Stimulated activated naive CD8-positive, alpha-beta T cell treated with anti-CD3 and anti-CD28 coated beads, Interleukin-15, Interleukin-2, amounts not matched to agents 100 U/mL and 50 U/mL, for 24 hours (primary cell): Measurements from ENCODE around the gene NPC1.

Experiments
- ATAC-seq: fragments of 150-1000 bp; cut with Tn5 transposase; one replicate; pipeline ENCODE4 v1.10.0; 2021
- DNase-seq: peaks from one replicate; pipeline ENCODE4 v3.0.0; 2021

The NPC1 gene

GRCh38 chr18:23548275-23548674, 38.0 kb downstream of the NPC1 start:
- no peak for DNase-seq
- ATAC-seq: no peak

DNA sequence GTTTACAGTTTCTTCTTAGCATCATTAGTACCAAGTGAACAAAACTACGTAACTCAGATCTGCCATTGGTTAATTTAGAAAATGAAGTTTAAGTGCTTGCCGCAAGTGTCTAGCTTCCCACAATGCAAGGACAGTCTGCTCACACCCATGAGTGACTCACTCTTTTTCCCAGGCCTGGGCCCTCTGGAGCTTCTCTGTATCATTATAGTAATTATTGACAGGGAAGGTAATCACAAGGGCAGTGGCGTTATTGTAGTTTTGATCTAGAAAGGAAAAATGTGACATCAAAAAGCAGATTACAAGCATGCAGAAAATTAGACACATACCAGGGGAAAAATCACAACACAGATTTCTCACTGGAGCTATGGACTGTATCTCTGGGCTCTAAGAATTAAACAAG, 38.5 kb downstream of the NPC1 start:
- ATAC-seq: no peak
- DNase-seq: no peak

GRCh38 chr18:23547306-23547705, 39.0 kb downstream of the NPC1 start:
- ATAC-seq (no peak), DNase-seq (no peak)

DNA sequence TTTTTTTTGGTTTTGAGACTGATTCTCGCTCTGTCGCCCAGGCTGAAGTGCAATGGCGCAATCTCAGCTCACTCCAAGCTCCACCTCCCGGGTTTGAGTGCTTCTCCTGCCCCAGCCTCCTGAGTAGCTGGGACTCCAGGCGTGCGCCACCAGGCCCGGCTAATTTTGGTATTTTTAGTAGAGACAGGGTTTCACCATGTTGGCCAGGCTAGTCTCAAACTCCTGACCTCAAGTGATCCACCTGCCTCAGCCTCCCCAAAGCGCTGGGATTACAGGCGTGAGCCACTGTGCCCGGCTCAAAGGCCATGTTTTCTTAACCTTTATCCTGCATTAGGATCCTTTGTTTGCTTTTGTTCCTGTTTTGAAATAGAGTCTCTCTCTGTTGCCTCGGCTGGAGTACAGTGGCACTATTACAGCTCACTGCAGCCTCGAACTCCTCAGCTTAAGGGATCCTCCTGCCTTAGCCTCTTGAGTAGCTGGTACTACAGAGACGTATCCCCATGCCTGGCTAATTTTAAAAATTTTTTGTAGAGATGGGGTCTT, 41.0 kb downstream of the NPC1 start:
- ATAC-seq (no peak), DNase-seq (no peak)

DNA sequence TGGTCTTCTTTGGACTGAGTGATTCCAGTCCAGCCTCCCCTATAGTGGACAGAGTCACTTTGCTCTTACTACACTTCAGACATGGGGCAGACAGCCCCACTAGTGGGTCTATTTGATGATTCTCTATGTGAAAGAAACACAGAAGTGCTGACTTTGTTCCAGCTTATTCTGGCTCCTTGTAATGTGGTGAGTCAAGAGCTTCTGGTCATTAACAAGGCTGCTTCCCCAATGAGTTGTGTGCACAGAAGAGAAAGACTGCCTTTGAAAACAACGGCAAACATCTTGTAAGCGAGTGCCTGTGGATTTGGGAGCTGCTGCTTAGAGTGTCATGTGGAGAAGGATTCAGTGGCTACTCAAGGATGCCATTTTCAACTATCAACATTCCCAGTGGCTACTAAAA, 43.8 kb downstream of the NPC1 start:
- ATAC-seq: no peak

GRCh38 chr18:23541349-23542093, 44.8 kb downstream of the NPC1 start:
- ATAC-seq: no peak

More for the DNA sequence above, 43.8 kb downstream of the NPC1 start:
- no peak for DNase-seq

DNA sequence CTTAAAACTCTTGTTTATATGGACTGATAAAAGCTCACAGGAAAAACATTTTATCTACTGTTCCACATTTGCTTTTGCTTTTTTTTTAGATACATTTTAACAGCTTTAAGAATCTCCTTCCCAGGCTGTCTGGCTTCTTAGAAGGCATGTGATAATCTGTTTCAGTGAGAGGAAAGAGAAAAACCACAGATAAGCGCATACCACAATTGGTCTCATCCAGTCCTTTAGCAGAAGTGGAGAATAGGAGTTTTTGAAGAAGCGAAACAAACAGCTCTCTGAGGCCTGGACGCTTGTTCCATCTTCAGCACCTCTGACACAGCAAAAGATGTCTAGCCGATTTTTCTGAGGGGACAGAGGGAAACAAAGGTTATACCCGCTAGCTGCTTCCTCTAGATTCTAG, 45.4 kb downstream of the NPC1 start:
- ATAC-seq (peak; percentile 40), DNase-seq (no peak)

More at GRCh38 chr18:23541349-23542093, 44.8 kb downstream of the NPC1 start:
- no peak for DNase-seq

DNA sequence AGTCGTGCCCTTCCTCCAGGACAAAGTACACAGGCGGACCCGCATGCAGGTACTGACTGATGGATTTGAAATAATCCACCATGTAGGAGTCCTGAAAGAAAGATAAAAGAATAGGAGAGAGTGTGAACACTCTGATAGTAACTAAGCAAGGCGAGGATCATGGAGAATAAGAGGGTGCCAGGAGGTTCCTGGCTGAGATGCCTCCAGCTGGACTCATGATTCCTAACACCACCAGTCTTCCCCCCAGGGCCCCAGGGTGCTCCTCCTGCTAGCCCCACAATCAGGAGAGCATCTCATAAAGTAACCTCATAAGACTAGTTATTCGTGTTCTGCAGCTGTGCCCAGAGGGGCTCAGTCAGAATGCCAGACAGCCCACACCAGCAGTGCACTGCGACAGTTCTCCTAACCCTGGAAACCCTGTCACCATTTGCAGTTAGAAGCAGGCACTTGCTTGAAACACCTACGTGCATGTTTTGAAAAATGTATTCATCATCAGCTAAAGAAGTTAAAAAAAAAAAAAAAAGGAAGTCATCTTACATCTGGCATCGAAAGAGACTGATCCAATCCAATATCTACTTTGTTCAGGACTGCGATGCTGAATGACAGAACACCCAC, 46.3 kb downstream of the NPC1 start:
- ATAC-seq (no peak), DNase-seq (no peak)

GRCh38 chr18:23539296-23539695, 47.0 kb downstream of the NPC1 start:
- DNase-seq: no peak
- ATAC-seq: no peak

- no peak for DNase-seq
- ATAC-seq: no peak
These were observed 47.4 kb downstream of the NPC1 start for GRCh38 chr18:23538870-23539269.

- ATAC-seq (no peak), DNase-seq (no peak)
These were observed 48.3 kb downstream of the NPC1 start for GRCh38 chr18:23538001-23538400.

- DNase-seq (no peak), ATAC-seq (no peak)
These were observed 49.0 kb downstream of the NPC1 start for GRCh38 chr18:23537274-23537673.

DNA sequence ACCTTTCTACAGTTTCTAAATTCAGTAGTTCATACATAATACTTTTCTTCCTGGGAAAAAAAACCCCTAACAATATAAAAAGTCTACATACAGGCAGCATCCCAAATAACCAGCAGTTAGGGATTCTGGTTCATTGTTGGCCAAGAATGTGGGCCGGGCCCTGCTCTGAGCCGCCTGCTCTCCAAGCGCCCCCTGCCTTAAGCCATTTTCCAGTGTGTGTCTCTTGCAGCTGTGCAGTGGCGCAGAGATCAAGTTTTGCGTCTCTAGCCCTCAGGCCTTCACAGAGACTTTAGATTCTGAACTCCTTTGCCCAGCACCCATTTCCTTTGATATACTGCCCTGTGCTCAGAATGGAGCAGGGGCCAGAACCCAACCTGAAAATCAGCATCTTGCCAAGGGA, 50.1 kb downstream of the NPC1 start:
- ATAC-seq: no peak
- DNase-seq: no peak

DNA sequence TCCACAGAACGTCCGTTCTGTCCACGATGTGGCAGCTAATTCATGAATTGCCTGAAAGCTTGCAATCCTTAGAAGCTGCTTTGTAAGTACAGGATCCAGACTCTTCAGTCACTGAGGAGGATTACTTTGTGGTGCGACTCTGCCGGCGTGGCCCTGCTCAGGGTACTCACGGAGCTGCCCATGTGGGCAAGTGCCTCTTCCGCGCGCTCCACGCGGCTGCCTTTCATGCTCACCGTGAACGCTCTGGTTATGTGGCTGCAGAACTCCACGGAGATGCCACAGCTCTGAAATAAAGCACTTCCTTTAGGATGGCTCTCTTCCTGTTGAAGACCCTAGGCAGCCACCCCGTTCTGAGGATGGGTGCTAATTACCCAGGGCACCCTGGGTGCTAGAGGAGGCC, 52.0 kb downstream of the NPC1 start:
- ATAC-seq: no peak
- no peak for DNase-seq

DNA sequence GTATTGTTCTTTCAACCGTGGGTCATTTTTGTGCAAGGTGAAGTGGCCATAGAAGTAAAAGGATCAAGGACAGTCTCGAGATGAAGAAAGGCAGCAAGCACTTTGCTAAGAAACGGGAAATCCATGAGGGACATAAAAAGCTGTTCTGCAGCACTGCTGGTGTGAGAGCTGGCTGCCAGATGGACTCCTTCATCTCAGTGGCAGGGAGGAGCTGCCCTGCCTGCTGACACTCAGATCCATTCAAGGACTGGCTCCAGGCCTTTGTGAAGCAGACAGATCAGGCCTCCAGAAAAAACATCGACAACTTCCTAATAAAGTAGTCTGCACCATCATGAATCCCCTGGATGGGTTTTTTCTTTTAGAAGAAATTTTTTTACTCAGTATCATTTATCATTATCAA, 53.5 kb downstream of the NPC1 start:
- ATAC-seq: no peak

DNA sequence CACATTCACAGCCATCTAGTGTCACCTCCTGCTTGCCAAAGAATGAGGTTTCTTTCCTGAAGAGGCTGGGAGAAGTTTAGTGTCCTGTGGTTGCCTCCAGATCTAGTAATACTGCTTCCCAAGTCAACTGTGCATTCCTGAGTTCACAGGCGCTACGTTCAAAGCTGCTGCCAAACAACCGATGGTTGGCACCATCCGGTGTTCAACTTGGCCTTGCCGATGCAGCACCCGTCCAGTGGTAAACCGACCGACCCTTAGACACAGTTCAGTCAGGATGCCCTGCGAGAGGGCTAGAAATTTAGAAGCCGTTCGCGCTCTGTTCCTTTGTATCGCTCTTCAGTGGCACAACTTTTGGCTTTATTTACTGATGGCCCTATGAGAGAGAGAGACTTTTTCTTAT, 54.4 kb downstream of the NPC1 start:
- DNase-seq (no peak), ATAC-seq (no peak)

More for the DNA sequence above, 53.5 kb downstream of the NPC1 start:
- no peak for DNase-seq

- ATAC-seq: no peak
- DNase-seq: no peak
These were observed 56.1 kb downstream of the NPC1 start for GRCh38 chr18:23530195-23530594.

DNA sequence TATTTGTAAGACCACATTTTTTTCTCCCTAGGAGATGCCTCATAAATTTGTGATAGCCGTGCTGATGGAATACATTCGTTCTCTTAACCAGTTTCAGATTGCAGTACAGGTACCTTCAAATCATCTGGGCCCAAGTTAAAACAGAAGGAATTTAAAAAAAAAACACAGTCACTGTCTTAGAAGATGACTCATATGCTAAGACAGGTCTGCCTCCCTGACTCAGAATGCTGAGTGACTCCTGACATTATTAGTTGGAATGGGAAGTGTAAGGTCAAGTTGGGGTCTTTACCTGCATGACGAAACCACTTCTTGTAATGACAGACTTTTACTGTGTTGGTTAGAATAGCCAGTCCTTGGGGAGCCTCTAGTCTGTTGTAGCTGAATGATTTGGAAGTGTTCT, 56.7 kb downstream of the NPC1 start:
- ATAC-seq (peak; percentile 81), DNase-seq (no peak)

DNA sequence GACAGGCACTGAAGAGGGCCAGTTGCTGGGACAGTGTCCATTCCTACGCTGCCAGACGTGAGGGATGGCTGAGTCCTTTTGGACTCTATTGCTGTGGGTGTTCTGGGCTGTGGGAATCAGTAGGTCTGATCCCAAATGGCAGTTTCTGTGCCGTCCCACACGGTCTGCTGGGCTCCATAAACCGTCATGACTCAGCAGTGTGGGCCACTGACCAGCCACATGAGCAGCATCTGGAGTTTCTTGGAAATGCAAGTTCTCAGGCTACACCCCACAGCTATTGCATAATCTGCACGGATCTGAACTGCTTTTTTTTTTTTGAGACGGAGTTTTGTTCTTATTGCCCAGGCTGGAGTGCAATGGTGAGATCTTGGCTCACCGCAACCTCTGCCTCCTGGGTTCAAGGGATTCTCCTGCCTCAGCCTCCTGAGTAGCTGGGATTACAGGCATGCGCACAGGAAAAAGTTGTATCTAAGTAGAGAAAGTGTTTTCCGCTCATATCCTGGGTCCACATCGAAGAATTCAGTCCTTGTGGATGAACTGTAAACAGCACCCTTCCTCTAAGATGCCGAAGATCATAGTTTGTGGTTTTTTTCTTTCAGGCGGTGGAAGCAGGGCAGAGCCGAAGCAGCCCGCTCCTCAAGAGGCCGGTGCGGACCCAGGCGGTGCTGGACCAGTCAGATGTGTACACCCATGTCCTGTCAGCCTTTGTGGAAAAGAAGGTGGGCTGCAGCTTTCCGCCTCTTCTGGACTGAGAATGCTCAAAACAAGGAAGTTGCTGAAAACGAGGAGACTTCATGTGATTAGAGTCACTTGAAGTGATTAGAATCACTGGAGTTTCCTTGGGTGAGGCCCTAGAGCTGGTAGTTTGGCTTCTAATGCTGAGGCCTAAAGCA, 57.5 kb downstream of the NPC1 start:
- no peak for DNase-seq

GRCh38 chr18:23526501-23527063, 59.7 kb downstream of the NPC1 start:
- no peak for ATAC-seq
- DNase-seq: no peak

More for the DNA sequence above, 57.5 kb downstream of the NPC1 start:
- no peak for ATAC-seq

DNA sequence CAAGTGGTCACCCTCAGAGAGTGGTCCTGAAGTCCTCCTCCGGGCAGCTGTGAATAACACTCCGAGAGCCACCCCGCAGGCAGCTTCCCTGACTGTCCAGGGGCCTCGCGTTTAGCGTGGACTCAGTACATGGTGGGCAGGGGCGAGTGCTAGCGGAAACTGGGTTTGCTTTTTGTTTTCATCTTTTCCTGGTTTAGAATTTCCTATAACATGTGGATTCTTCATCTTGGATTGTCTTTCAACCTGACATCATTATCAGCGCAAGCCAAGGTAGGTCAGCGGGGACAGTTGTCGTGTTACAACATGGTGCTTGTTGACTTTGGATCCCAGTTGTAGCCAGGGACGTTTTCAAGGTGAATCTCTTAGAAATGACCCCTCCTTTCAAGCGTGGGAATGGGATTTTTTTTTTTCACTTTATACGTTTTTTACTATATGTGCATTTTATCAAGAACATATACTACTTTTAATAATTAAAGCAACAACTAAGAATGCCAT, 62.0 kb downstream of the NPC1 start:
- no peak for ATAC-seq
- DNase-seq: no peak
